ENCODE data around the gene ZBTB45.
"Not testable (repeated sequence)": the region's sequence is repeated elsewhere in the genome, so short reads cannot be mapped to it uniquely, and the experiment has no call there.

ZBTB45 gene

GRCh38 chr19:58547323-58548312 lies 28.0 kb upstream of the ZBTB45 start:
- DNase-seq (ENCODE audit: extremely low read depth, low read depth) = no peak
- TF ChIP-seq, protein P1, sequence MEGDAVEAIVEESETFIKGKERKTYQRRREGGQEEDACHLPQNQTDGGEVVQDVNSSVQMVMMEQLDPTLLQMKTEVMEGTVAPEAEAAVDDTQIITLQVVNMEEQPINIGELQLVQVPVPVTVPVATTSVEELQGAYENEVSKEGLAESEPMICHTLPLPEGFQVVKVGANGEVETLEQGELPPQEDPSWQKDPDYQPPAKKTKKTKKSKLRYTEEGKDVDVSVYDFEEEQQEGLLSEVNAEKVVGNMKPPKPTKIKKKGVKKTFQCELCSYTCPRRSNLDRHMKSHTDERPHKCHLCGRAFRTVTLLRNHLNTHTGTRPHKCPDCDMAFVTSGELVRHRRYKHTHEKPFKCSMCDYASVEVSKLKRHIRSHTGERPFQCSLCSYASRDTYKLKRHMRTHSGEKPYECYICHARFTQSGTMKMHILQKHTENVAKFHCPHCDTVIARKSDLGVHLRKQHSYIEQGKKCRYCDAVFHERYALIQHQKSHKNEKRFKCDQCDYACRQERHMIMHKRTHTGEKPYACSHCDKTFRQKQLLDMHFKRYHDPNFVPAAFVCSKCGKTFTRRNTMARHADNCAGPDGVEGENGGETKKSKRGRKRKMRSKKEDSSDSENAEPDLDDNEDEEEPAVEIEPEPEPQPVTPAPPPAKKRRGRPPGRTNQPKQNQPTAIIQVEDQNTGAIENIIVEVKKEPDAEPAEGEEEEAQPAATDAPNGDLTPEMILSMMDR (IDR thresholded peaks at IDR 0.05; ENCODE audit: low read depth, low read length) = no peak

DNA sequence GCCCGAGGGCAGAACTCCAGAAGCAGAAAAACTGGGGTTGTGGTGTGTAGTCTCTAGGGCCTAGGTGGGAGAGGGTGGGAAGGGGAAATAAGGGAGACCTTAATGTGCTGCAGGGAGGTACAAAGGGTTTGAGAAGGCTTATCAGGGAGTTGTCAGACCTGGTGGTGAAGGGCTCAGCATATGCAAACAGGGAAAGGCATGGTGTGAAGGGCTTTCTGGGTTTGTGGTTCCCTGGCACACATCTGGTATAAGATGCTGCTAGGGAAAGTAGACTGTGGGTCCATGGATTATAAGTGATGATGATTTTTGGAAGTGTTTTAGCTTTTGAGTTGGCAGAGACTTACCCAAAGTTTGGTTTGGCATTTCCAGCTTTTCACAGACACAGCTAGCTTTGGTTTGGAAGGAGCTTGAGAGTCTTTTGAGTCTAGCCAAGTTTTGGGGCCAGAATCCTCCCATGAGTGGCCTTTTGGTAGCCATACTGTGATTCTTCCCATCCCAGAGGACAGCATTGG lies 26.5 kb upstream of the ZBTB45 start:
- TF ChIP-seq, protein P1 (IDR thresholded peaks at IDR 0.05; ENCODE audit: low read depth, low read length) = no peak
- DNase-seq (ENCODE audit: extremely low read depth, low read depth) = no peak

DNA sequence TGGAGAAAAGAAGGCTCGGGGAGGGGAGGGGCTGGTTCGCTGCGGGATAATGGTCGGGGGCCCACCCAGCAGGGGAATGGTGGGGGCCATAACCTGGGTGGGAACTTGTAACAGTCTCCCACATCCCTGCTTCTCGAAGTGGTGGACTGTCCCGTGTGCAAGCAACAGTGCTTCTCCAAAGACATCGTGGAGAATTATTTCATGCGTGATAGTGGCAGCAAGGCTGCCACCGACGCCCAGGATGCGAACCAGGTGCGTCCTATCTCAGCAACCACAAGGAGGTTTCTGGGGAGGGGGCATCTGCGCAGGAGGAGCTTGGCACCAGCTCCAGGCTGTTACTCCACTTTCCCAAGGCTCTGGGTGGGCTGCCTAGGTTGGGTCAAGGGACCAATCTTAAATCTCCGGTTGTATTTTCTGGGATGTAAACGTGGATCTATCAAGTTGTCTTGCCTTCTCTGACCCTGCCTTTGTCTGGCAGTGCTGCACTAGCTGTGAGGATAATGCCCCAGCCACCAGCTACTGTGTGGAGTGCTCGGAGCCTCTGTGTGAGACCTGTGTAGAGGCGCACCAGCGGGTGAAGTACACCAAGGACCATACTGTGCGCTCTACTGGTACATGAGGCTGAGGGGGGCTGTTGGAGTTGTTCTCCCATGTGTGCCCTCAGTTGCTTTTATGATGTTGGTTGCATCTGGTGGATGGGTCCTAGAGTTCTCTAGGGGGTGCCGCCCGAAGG lies 25.8 kb upstream of the ZBTB45 start:
- DNase-seq (ENCODE audit: extremely low read depth, low read depth) = no peak
- TF ChIP-seq, protein P1 (IDR thresholded peaks at IDR 0.05; ENCODE audit: low read depth, low read length) = no peak

- DNase-seq (ENCODE audit: extremely low read depth, low read depth) = no peak
These were observed 25.1 kb upstream of the ZBTB45 start for GRCh38 chr19:58544591-58545285.

GRCh38 chr19:58543826-58544590 lies 24.4 kb upstream of the ZBTB45 start, which contains the start of gene TRIM28:
TRIM28 (plus strand) TSS chr19:58544064; CDS start chr19:58544758, 694 bp downstream.
- peak; percentile 98 for DNase-seq (ENCODE audit: extremely low read depth, low read depth)
- TF ChIP-seq, protein P1 (IDR thresholded peaks at IDR 0.05; ENCODE audit: low read depth, low read length) = no peak

More at GRCh38 chr19:58544591-58545285, 25.1 kb upstream of the ZBTB45 start:
- TF ChIP-seq, protein P1 (IDR thresholded peaks at IDR 0.05; ENCODE audit: low read depth, low read length) = no peak

DNA sequence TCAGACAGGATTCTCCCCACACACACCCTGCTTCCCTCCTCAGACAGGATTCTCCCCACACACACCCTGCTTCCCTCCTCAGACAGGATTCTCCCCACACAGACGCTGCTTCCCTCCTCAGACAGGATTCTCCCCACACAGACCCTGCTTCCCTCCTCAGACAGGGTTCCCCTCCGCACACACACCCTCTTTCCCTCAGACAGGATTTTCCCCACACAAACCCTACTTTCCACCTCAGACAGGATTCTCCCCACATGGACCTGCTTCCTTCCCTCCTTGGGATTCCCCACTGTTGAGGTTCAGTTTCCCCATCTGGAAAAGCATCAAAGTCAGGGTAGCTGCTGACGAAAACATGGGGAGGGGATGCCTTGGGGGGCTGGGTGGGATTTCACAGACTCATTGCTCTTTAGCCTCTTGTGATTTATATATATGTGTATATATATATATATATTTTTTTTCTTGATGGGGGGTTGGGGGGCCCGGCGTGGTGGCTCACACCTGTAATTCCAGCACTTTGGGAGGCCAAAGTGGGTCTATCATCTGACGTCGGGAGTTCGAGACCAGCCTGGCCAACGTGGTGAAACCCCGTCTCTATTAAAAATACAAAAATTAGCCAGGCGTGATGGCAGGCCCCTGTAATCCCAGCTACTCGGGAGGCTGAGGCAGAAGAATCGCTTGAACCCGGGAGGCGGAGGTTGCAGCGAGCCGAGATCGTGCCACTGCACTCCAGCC lies 23.2 kb upstream of the ZBTB45 start:
- not testable (repeated sequence) for DNase-seq (ENCODE audit: extremely low read depth, low read depth)

DNA sequence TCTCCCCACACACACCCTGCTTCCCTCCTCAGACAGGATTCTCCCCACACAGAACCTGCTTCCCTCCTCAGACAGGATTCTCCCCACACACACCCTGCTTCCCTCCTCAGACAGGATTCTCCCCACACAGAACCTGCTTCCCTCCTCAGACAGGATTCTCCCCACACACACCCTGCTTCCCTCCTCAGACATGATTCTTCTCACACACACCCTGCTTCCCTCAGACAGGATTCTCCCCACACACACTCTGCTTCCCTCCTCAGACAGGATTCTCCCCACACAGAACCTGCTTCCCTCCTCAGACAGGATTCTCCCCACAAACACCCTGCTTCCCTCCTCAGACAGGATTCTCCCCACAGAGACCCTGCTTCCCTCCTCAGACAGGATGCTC lies 19.6 kb upstream of the ZBTB45 start:
- not testable (repeated sequence) for DNase-seq (ENCODE audit: extremely low read depth, low read depth)

All from AG09319 (cell line).